GM19468 (cell line): ENCODE data around the gene ALOX5AP.
"Not testable (repeated sequence)": the region's sequence is repeated elsewhere in the genome, so short reads cannot be mapped to it uniquely, and the experiment has no call there.

Experiments used
- ATAC-seq: cut with Tn5 transposase; IDR thresholded peaks from one replicate; pipeline ENCODE4 v1.9.1; 2021; ENCODE audit warnings: mild to moderate bottlenecking, moderate library complexity, moderate number of reproducible peaks; ENCODE audit not compliant: unreplicated experiment; ENCODE audit errors: extremely low read depth

The ALOX5AP gene

GRCh38 chr13:30735872-30736175 lies 481 bp downstream of the ALOX5AP start:
- no peak for ATAC-seq

GRCh38 chr13:30736461-30737320 lies 1.3 kb downstream of the ALOX5AP start:
- no peak for ATAC-seq

GRCh38 chr13:30737511-30738337 lies 2.4 kb downstream of the ALOX5AP start:
- ATAC-seq, result no peak

GRCh38 chr13:30738526-30739236 lies 3.3 kb downstream of the ALOX5AP start:
- ATAC-seq, result no peak

GRCh38 chr13:30739237-30739528 lies 3.8 kb downstream of the ALOX5AP start:
- ATAC-seq, result no peak

- ATAC-seq, result peak; percentile 21
Measured at GRCh38 chr13:30739761-30740642, 4.7 kb downstream of the ALOX5AP start.

GRCh38 chr13:30742901-30743300 lies 7.6 kb downstream of the ALOX5AP start:
- no peak for ATAC-seq

GRCh38 chr13:30743319-30744055 lies 8.1 kb downstream of the ALOX5AP start:
- no peak for ATAC-seq

GRCh38 chr13:30744056-30744680 lies 8.8 kb downstream of the ALOX5AP start:
- peak; percentile 98 for ATAC-seq

GRCh38 chr13:30744681-30745077 lies 9.3 kb downstream of the ALOX5AP start:
- ATAC-seq, result no peak

GRCh38 chr13:30745906-30746686 lies 10.8 kb downstream of the ALOX5AP start:
- ATAC-seq, result no peak

GRCh38 chr13:30746791-30747190 lies 11.4 kb downstream of the ALOX5AP start:
- no peak for ATAC-seq

- not testable (repeated sequence) for ATAC-seq
Measured at GRCh38 chr13:30747845-30748244, 12.5 kb downstream of the ALOX5AP start.

- no peak for ATAC-seq
Measured at GRCh38 chr13:30748717-30749116, 13.4 kb downstream of the ALOX5AP start.

GRCh38 chr13:30750036-30750435 lies 14.7 kb downstream of the ALOX5AP start:
- no peak for ATAC-seq

- ATAC-seq, result no peak
Measured at GRCh38 chr13:30751183-30751933, 16.0 kb downstream of the ALOX5AP start.

GRCh38 chr13:30752201-30752797 lies 17.0 kb downstream of the ALOX5AP start:
- ATAC-seq, result no peak
